ENCODE results near the gene MRPL44. TPM values are rescaled to one million over a fixed set of nuclear protein-coding genes. Genes with fewer than 3 reads are reported as not detected.

MRPL44 gene
- total RNA-seq, 1 experiment from 2014 or later = 64.9 TPM

DNA sequence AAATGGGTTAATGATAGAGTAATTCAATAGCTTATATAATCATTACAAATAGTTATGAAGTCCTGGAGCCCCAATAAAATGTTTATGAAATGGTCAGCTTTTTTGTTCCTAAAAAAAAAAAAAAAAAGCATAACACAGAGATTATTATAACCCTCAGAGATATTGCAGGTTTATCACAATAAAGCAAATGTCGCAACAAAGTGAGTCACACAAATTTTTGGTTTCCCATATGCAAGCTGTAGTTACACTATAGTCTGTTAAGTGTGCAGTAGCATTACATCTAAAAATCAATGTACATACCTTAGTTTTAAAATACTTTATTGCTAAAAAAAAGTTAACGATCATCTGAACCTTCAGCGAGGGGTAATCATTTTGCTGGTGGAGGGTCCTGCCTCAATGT, 32.2 kb upstream of the MRPL44 start:
- DNase-seq = no peak
- Histone ChIP-seq H3K4me3 (ENCODE audit: low read depth, low read length) (no peak overlapping the region), H3K4me1 (peaks cover 21% of the 10 kb centered on the region), H3K27me3 (replicated peaks; ENCODE audit: control insufficient read depth, insufficient read depth, low read length) (no peaks in the 10 kb centered on the region), H3K9me3 (peaks cover 9% of the 10 kb centered on the region; the same call in 1 of the 2 replicates), H3K36me3 (ENCODE audit: control insufficient read depth, insufficient read depth, low read length) (0 out of 2 replicates have a peak, but pooled peaks cover 1% of the 10 kb centered on the region)
- TF ChIP-seq, protein P1, sequence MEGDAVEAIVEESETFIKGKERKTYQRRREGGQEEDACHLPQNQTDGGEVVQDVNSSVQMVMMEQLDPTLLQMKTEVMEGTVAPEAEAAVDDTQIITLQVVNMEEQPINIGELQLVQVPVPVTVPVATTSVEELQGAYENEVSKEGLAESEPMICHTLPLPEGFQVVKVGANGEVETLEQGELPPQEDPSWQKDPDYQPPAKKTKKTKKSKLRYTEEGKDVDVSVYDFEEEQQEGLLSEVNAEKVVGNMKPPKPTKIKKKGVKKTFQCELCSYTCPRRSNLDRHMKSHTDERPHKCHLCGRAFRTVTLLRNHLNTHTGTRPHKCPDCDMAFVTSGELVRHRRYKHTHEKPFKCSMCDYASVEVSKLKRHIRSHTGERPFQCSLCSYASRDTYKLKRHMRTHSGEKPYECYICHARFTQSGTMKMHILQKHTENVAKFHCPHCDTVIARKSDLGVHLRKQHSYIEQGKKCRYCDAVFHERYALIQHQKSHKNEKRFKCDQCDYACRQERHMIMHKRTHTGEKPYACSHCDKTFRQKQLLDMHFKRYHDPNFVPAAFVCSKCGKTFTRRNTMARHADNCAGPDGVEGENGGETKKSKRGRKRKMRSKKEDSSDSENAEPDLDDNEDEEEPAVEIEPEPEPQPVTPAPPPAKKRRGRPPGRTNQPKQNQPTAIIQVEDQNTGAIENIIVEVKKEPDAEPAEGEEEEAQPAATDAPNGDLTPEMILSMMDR (IDR thresholded peaks at IDR 0.05; ENCODE audit: insufficient read depth in 1 of 2, low read depth in 1 of 2, low read length in 1 of 2, severe bottlenecking in 1 of 2, unreplicated experiment in 1 of 2) = no peak
- ChIA-PET POLR2A (no interaction called here), CTCF (no interaction called here)
- H3K27me3 Mint-ChIP-seq (ENCODE audit: insufficient read depth, unreplicated experiment) = no peaks in the 10 kb centered on the region
- BruUV-seq (replicated peaks) = no TSS peak
- intact Hi-C loops (cut with micrococcal nuclease; ENCODE audit: unreplicated experiment) = no loop called here
- peaks cover 35% of the 10 kb centered on the region for H3K4me1 Mint-ChIP-seq (ENCODE audit: low read depth, unreplicated experiment)
- no peaks in the 10 kb centered on the region for H3K9me3 Mint-ChIP-seq (ENCODE audit: unreplicated experiment)
- H3K36me3 Mint-ChIP-seq (ENCODE audit: insufficient read depth, unreplicated experiment) = peaks cover 32% of the 10 kb centered on the region
- H3K27ac Mint-ChIP-seq (ENCODE audit: unreplicated experiment) = no peak overlapping the region
- no peak overlapping the region for H3K4me3 Mint-ChIP-seq (ENCODE audit: unreplicated experiment)

DNA sequence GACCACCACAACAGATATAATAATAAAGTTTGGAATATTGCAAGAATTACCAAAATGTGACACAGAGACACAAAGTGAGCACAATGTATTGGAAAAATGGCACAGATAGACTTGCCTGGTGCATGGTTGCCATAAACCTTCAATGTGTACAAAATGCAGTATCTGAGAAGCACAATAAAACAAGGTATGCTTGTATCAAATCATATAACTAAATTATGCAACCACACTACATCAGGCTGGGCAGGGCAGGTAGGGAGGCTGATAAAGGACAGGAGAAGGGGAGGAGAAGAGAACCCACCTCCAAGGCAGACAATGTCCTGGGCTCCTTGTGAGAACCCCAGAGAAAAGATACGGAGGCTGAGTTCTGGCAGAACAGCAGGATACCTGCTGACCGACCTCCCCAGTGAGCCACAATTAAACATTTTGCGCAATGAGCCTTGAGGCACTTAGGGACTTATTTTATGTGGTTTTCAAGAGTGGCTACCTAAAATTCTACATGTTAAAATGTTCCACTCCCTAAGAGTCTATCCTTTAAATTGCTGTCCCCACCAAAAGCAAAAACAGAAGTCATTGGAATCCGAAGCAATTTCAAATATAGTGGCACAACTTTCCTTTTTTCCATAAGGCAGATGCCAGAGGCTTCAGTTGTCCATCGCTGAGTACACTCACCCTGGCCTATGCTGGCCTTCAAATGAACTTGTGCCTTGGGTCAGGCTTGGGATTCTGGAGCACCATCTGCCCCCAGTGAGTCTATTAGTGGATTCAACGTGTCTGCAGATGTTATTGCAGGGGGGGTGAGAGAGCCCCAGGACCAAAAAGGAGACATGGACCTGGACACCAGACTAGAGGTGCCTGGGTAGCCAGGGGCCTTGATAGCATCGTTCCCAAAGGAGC, 28.9 kb upstream of the MRPL44 start:
- Histone ChIP-seq H3K27me3 (replicated peaks; ENCODE audit: control insufficient read depth, insufficient read depth, low read length) (no peaks in the 10 kb centered on the region), H3K4me3 (ENCODE audit: low read depth, low read length) (no peak overlapping the region), H3K4me1 (peaks cover 44% of the 10 kb centered on the region), H3K36me3 (ENCODE audit: control insufficient read depth, insufficient read depth, low read length) (0 out of 2 replicates have a peak, but pooled peaks cover 1% of the 10 kb centered on the region), H3K9me3 (peaks cover 9% of the 10 kb centered on the region; the same call in 1 of the 2 replicates)
- DNase-seq = no peak
- Mint-ChIP-seq H3K27me3 (ENCODE audit: insufficient read depth, unreplicated experiment) (no peaks in the 10 kb centered on the region), H3K4me3 (ENCODE audit: unreplicated experiment) (peak overlapping the region; percentile 85), H3K36me3 (ENCODE audit: insufficient read depth, unreplicated experiment) (peaks cover 18% of the 10 kb centered on the region), H3K4me1 (ENCODE audit: low read depth, unreplicated experiment) (peaks cover 30% of the 10 kb centered on the region), H3K27ac (ENCODE audit: unreplicated experiment) (peak overlapping the region; percentile 99), H3K9me3 (ENCODE audit: unreplicated experiment) (no peaks in the 10 kb centered on the region)
- ChIA-PET POLR2A (no interaction called here), CTCF (no interaction called here)
- intact Hi-C loops (cut with micrococcal nuclease; ENCODE audit: unreplicated experiment) = no loop called here
- TF ChIP-seq, protein P1 (IDR thresholded peaks at IDR 0.05; ENCODE audit: insufficient read depth in 1 of 2, low read depth in 1 of 2, low read length in 1 of 2, severe bottlenecking in 1 of 2, unreplicated experiment in 1 of 2) = no peak
- no TSS peak for BruUV-seq (replicated peaks)

DNA sequence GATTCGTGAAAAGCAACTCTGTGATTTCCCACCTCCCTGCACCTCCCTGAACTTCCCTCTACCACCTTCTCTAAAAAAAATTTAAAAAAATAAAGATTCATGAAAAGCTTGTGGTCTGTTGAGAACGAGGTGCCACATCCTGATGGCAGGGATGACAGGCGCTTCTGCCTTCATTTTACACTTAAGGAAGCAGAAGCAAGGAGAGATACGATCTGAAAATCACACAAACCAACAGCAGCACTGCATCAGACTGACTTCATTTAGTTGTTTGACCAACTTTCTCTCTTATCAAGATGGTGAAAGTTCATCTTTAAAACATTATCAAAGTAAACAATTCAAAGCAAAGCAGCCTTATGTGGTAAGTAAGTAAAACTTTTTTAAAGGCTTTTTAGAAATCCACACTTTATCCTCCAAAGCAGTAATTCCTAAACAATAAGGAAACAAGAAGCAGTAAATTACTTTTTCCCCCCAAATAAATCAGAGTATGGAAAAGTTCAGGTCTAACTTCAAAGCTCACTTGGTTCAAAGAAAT, 27.6 kb upstream of the MRPL44 start:
- peaks cover 7% of the 10 kb centered on the region; the same call in 1 of the 2 replicates for H3K9me3 ChIP-seq
- no peaks in the 10 kb centered on the region for H3K9me3 Mint-ChIP-seq (ENCODE audit: unreplicated experiment)
- TF ChIP-seq, protein P1 (IDR thresholded peaks at IDR 0.05; ENCODE audit: insufficient read depth in 1 of 2, low read depth in 1 of 2, low read length in 1 of 2, severe bottlenecking in 1 of 2, unreplicated experiment in 1 of 2) = no peak
- POLR2A ChIA-PET = interaction anchor here (0.7 to 1.9 kb wide), 4 partner anchors 13 to 878 kb away, joined by 6 to 19 read pairs (median 12); no protein-coding TSS in a partner anchor
- peak overlapping the region; percentile 85 for H3K4me3 Mint-ChIP-seq (ENCODE audit: unreplicated experiment)
- 0 out of 2 replicates have a peak, but pooled peaks cover 1% of the 10 kb centered on the region for H3K36me3 ChIP-seq (ENCODE audit: control insufficient read depth, insufficient read depth, low read length)
- no TSS peak for BruUV-seq (replicated peaks)
- no peaks in the 10 kb centered on the region for H3K27me3 Mint-ChIP-seq (ENCODE audit: insufficient read depth, unreplicated experiment)
- H3K27ac Mint-ChIP-seq (ENCODE audit: unreplicated experiment) = peak overlapping the region; percentile 99
- intact Hi-C loops (cut with micrococcal nuclease; ENCODE audit: unreplicated experiment) = loop anchor here (1.0 kb wide), 6 partner anchors 16 to 77 kb away; partner anchors contain the start of genes MRPL44 and WDFY1
- DNase-seq = peak in 1 of 2 experiments; percentile 53
- H3K4me1 ChIP-seq = peaks cover 51% of the 10 kb centered on the region
- peaks cover 18% of the 10 kb centered on the region for H3K36me3 Mint-ChIP-seq (ENCODE audit: insufficient read depth, unreplicated experiment)
- peak overlapping the region; percentile 6; the same call in 1 of the 2 replicates for H3K4me3 ChIP-seq (ENCODE audit: low read depth, low read length)
- peaks cover 33% of the 10 kb centered on the region for H3K4me1 Mint-ChIP-seq (ENCODE audit: low read depth, unreplicated experiment)
- H3K27me3 ChIP-seq (replicated peaks; ENCODE audit: control insufficient read depth, insufficient read depth, low read length) = no peaks in the 10 kb centered on the region
- CTCF ChIA-PET = interaction anchor here (0.8 to 1.9 kb wide), 6 partner anchors 9 to 69 kb away, joined by 3 to 9 read pairs (median 8); no protein-coding TSS in a partner anchor
